ENCODE results near the gene SORCS3. TPM values are rescaled to one million over a fixed set of nuclear protein-coding genes. Genes with fewer than 3 reads are reported as not detected.

SORCS3 gene
- total and polyA plus RNA-seq, 9 of the 15 experiments (the other 6 are each of a cell fraction or from before 2014, with no cell fraction given) = not detected

DNA sequence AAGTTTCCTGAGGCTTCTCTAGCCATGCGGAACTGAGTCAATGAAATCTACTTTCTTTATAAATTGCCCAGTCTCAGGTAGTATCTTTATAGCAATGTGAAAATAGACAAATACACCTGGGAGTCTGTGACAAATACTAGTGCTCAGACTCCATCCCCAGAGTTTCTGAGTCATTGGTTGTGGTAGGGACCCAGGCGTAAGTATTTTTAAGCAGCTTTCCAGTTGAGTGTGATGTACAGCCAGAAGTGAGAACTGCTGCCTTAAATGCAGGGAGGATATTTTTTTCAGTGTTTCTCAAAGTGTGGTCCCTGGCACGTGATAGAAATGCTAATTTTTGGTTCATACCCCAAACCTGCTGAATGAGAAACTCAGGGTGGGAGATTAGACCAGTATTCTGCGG, 121.7 kb downstream of the SORCS3 start:
- Histone ChIP-seq H2AFZ (ENCODE audit: low read depth, low read length) (no peak overlapping the region), H3K27me3 (ENCODE audit: control insufficient read depth in 2 of 2, insufficient read depth in 2 of 2, low read length in 2 of 2) (no peaks in the 10 kb centered on the region), H3K9me3 (replicated peaks; ENCODE audit: control insufficient read depth, insufficient read depth, low read depth, low read length) (no peaks in the 10 kb centered on the region), H3K27ac (ENCODE audit: extremely low read depth, low read depth, low read length) (no peak overlapping the region), H3K4me1 (replicated peaks in 1 of 2; ENCODE audit: control insufficient read depth in 2 of 2, insufficient read depth in 2 of 2, low read length in 2 of 2) (no peaks in the 10 kb centered on the region), H3K4me2 (ENCODE audit: insufficient read depth, low read length) (no peak overlapping the region), H3K36me3 (ENCODE audit: control insufficient read depth, insufficient read depth, low read length) (no peaks in the 10 kb centered on the region), H3K4me3 (no peak overlapping the region), H3K9ac (ENCODE audit: insufficient read depth in 1 of 2, low read depth in 2 of 2, low read length in 2 of 2) (no peak overlapping the region), H3K79me2 (ENCODE audit: control insufficient read depth, insufficient read depth, low read length) (no peaks in the 10 kb centered on the region), H4K20me1 (replicated peaks; ENCODE audit: control insufficient read depth, insufficient read depth, low read length) (no peaks in the 10 kb centered on the region), H3K9me1 (ENCODE audit: control insufficient read depth, insufficient read depth, low read length) (no peaks in the 10 kb centered on the region)
- 2% methylated on average over 4 of the region's 4 CpGs for WGBS (ENCODE audit: insufficient coverage, low coverage, missing lambda C conversion rate)
- TF ChIP-seq FIP1L1 (IDR thresholded peaks at IDR 0.05; ENCODE audit: low read depth, low read length, poor library complexity, severe bottlenecking) (no peak), CREB3L1 (IDR thresholded peaks at IDR 0.05; ENCODE audit: borderline replicate concordance, low read depth) (no peak), SETDB1 (IDR thresholded peaks at IDR 0.05; ENCODE audit: low read length) (no peak), THRB (CRISPR knock-in tag; conservative IDR thresholded peaks at IDR 0.05) (no peak), TBL1XR1 (IDR thresholded peaks at IDR 0.05; ENCODE audit: low read length in 2 of 2) (no peak), TEAD1 (CRISPR knock-in tag; IDR thresholded peaks at IDR 0.05) (no peak), KDM1A (IDR thresholded peaks at IDR 0.05) (no peak), RBM14 (IDR thresholded peaks at IDR 0.05; ENCODE audit: borderline replicate concordance, insufficient read depth, low read depth, low read length) (no peak), DNMT1 (IDR thresholded peaks at IDR 0.05) (no peak), CBX3 (IDR thresholded peaks at IDR 0.05; ENCODE audit: borderline replicate concordance in 1 of 2, low read length in 2 of 2) (no peak), MXD1 (CRISPR knock-in tag; IDR thresholded peaks at IDR 0.05; ENCODE audit: borderline replicate concordance, poor library complexity, severe bottlenecking) (no peak), ZNF232 (CRISPR knock-in tag; IDR thresholded peaks at IDR 0.05) (no peak), ERF (CRISPR knock-in tag; IDR thresholded peaks at IDR 0.05) (no peak), NCOA4 (IDR thresholded peaks at IDR 0.05; ENCODE audit: partially characterized antibody) (no peak), ZKSCAN3 (CRISPR knock-in tag; IDR thresholded peaks at IDR 0.05) (no peak), ZNF212 (CRISPR knock-in tag; IDR thresholded peaks at IDR 0.05) (no peak), C11orf30 (IDR thresholded peaks at IDR 0.05; ENCODE audit: low read depth) (no peak), ZSCAN29 (IDR thresholded peaks at IDR 0.05) (no peak), NCOR1 (IDR thresholded peaks at IDR 0.05) (no peak)
- TF ChIP-seq, protein P1, sequence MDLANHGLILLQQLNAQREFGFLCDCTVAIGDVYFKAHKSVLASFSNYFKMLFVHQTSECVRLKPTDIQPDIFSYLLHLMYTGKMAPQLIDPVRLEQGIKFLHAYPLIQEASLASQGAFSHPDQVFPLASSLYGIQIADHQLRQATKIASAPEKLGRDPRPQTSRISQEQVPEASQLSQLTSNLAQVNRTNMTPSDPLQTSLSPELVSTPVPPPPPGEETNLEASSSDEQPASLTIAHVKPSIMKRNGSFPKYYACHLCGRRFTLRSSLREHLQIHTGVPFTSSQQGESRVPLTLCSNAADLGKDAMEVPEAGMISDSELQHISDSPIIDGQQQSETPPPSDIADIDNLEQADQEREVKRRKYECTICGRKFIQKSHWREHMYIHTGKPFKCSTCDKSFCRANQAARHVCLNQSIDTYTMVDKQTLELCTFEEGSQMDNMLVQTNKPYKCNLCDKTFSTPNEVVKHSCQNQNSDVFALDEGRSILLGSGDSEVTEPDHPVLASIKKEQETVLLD (IDR thresholded peaks at IDR 0.05) = no peak
- ChIA-PET POLR2A (interaction anchor here (1.1 kb wide), 1 partner anchor 15 kb away, joined by 3 read pairs; no protein-coding TSS in a partner anchor), CTCF (ENCODE audit: low intra/inter-chr PET ratio) (interaction anchor here (0.7 kb wide), 1 partner anchor 13 kb away, joined by 3 read pairs; no protein-coding TSS in a partner anchor)
- intact Hi-C loops (cut with micrococcal nuclease) = no loop called here
- no TSS peak for BruUV-seq (replicated peaks)
- FAIRE-seq (no peak), ATAC-seq (no peak), DNase-seq (ENCODE audit: extremely low read depth in 1 of 4, low spot score in 3 of 4) (no peak)
- in situ Hi-C loops (cut with MboI) = no loop called here

Measured in K562 (cell line).